Hepatocyte (in vitro differentiated cells): ENCODE measurements around the gene STXBP6.

Source experiments
- EZH2 ChIP-seq: fragments of 200-600 bp; sonication (generic); IDR thresholded peaks from 2 replicates; pipeline ENCODE4 v1.6.1; 2016; ENCODE audit warnings: antibody characterized with exemption, mild to moderate bottlenecking, borderline replicate concordance
- TF ChIP-seq, protein P1 (sequence below): fragments of 200-600 bp; sonication (generic); IDR thresholded peaks from 2 replicates; pipeline ENCODE4 v1.5.1; 2016; ENCODE audit warnings: antibody characterized with exemption, mild to moderate bottlenecking; ENCODE audit not compliant: poor library complexity

DNA sequence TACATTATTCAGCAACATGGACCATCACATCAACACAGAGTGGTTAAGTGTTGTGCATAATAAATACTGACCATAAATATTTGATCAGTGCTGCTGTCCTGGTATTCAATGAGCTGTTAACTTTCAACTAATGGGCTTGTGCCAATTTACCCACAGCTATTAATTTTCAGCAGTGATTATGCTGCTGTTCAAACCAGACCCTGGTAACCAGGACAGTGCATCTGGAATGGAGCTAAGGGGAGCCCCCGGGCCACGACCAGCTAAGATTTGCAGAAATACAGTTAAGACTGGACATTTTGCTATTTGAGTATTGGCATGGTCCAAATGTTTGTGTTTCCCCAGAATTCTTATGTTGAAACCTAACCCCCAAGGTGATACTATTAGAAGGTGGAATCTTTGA, 235.6 kb downstream of the STXBP6 start:
- TF ChIP-seq, protein P1, sequence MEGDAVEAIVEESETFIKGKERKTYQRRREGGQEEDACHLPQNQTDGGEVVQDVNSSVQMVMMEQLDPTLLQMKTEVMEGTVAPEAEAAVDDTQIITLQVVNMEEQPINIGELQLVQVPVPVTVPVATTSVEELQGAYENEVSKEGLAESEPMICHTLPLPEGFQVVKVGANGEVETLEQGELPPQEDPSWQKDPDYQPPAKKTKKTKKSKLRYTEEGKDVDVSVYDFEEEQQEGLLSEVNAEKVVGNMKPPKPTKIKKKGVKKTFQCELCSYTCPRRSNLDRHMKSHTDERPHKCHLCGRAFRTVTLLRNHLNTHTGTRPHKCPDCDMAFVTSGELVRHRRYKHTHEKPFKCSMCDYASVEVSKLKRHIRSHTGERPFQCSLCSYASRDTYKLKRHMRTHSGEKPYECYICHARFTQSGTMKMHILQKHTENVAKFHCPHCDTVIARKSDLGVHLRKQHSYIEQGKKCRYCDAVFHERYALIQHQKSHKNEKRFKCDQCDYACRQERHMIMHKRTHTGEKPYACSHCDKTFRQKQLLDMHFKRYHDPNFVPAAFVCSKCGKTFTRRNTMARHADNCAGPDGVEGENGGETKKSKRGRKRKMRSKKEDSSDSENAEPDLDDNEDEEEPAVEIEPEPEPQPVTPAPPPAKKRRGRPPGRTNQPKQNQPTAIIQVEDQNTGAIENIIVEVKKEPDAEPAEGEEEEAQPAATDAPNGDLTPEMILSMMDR, result no peak
- no peak for TF ChIP-seq EZH2
